BE2C (cell line): ENCODE measurements around the gene TMPRSS15.

ENCODE experiments used
- DNase-seq: peaks from one replicate; pipeline ENCODE4 v3.0.0-alpha.2; 2020
- H3K27me3 ChIP-seq: fragments of 250-450 bp; sonication (Bioruptor Pico); 2 replicates; pipeline ENCODE4 v1.5.1; 2020; ENCODE audit warnings: mild to moderate bottlenecking
- H3K36me3 ChIP-seq: fragments of 250-450 bp; sonication (Bioruptor Pico); 2 replicates; pipeline ENCODE4 v1.5.1; 2020; ENCODE audit warnings: mild to moderate bottlenecking
- H3K4me1 ChIP-seq: fragments of 250-450 bp; sonication (Bioruptor Pico); 2 replicates; pipeline ENCODE4 v1.5.1; 2020
- H3K4me3 ChIP-seq: 2 replicates; pipeline ENCODE4 v1.5.1; 2011; ENCODE audit warnings: low read depth, low read length
- H3K9me3 ChIP-seq: fragments of 250-450 bp; sonication (Bioruptor Pico); 2 replicates; pipeline ENCODE4 v1.5.1; 2020
- TF ChIP-seq, protein P1 (sequence below): IDR thresholded peaks from 2 replicates; pipeline ENCODE4 v1.5.1; 2012; ENCODE audit warnings: mild to moderate bottlenecking, low read depth, low read length

Gene TMPRSS15

DNA sequence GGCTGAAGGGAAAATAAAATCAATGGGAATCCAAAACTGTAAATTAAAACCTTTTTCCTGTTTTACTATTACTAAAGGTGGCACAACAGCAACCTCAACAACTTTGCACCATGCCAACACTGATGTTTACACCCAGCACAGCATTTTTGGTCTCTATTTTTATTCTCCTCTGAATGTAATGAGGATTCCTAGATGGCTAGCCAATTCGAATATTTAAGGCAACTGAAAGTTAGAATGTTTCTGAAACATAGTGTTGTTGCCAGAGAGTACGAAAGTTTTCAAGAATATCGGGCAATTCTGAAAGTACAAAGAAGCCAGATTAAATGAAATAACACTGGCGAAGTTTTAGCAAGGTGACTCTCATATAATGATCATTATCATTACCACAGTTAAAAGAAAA is 118.2 kb downstream of the TMPRSS15 start:
- H3K4me1 ChIP-seq: no peaks in the 10 kb centered on the region
- no peak overlapping the region for H3K4me3 ChIP-seq
- TF ChIP-seq, protein P1, sequence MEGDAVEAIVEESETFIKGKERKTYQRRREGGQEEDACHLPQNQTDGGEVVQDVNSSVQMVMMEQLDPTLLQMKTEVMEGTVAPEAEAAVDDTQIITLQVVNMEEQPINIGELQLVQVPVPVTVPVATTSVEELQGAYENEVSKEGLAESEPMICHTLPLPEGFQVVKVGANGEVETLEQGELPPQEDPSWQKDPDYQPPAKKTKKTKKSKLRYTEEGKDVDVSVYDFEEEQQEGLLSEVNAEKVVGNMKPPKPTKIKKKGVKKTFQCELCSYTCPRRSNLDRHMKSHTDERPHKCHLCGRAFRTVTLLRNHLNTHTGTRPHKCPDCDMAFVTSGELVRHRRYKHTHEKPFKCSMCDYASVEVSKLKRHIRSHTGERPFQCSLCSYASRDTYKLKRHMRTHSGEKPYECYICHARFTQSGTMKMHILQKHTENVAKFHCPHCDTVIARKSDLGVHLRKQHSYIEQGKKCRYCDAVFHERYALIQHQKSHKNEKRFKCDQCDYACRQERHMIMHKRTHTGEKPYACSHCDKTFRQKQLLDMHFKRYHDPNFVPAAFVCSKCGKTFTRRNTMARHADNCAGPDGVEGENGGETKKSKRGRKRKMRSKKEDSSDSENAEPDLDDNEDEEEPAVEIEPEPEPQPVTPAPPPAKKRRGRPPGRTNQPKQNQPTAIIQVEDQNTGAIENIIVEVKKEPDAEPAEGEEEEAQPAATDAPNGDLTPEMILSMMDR: no peak

DNA sequence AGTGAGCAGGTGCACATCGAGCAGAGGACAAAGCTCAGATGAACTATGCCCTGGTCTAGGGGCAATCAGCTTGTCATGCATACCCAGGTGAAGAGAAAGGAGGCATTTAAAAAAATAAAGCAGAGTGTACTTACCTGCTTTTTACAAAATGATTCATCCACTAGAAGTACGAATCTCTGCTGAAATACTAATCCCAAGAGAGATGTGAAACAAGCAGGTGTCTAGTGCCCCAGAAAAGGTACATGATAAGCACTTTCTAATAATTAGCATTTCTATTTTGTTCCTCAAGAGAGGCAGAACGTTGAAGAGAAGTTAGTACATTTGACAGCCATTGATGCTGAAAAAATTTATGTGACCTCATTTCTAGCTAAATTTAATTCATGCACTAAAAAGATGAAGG is 127.8 kb downstream of the TMPRSS15 start:
- Histone ChIP-seq H3K4me3 (no peak overlapping the region), H3K9me3 (no peaks in the 10 kb centered on the region), H3K36me3 (no peaks in the 10 kb centered on the region), H3K4me1 (no peaks in the 10 kb centered on the region), H3K27me3 (no peaks in the 10 kb centered on the region)
- TF ChIP-seq, protein P1: no peak
- DNase-seq: no peak

More for the DNA sequence above, 118.2 kb downstream of the TMPRSS15 start:
- no peak for DNase-seq
- Histone ChIP-seq H3K36me3 (no peaks in the 10 kb centered on the region), H3K9me3 (no peaks in the 10 kb centered on the region), H3K27me3 (no peaks in the 10 kb centered on the region)

DNA sequence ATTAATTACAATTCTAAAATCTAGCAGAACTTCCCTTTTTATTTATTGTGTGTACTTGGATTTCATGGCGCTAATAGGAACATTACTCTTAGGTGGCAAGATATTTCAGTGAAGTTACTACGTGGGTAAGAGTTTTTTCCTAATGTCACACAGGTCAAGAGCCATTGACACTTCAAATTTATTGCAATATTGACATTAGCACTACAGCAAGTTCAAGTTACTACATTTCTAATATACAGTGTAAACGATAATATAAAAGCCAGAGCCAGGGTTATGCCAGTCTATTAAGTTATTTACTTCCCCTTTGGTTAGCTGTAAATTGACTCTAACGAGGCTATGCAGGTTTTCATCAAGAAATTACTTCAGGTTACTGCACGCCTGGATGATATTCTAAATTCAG is 129.2 kb downstream of the TMPRSS15 start:
- TF ChIP-seq, protein P1: no peak

DNA sequence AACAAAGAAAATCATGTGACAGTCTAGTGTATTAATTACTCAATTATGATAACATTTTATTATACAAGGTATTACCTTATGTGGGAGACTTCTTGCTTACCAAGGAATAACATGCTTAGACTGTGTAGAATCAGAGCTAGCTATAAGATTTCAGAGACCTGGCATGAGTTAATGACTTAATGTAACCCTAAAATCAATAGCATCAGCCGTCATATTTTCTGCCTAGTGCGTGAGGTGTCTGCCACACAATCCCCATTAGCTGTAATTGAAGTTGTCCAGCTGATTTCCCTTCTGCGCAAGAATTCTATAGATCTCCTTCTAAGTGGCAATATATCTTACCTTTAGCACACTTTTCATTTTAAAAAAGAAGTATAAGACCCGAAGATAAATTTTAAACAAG is 130.2 kb downstream of the TMPRSS15 start:
- H3K9me3 ChIP-seq: no peaks in the 10 kb centered on the region
- no peaks in the 10 kb centered on the region for H3K36me3 ChIP-seq
- no peaks in the 10 kb centered on the region for H3K4me1 ChIP-seq

More for the DNA sequence above, 129.2 kb downstream of the TMPRSS15 start:
- Histone ChIP-seq H3K27me3 (no peaks in the 10 kb centered on the region), H3K36me3 (no peaks in the 10 kb centered on the region), H3K9me3 (no peaks in the 10 kb centered on the region), H3K4me3 (no peak overlapping the region), H3K4me1 (no peaks in the 10 kb centered on the region)
- DNase-seq: no peak

DNA sequence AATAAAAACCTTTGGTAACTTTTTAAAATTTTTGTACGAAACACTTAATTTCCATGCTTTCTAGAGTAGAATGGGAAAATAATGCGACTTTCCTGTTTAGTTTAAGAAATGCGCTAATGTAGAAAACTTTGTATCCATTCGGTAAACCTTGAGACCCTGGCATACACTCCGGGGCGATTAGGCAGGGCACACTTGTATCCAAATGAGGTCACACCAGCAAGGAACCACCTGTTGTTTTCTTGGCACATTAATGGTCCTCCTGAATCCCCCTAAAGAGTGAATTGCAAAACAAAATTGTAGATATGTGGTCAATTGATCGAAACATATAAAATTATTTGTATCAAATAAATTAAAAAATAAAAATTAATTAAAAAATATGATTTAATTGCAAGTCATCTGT is 133.7 kb downstream of the TMPRSS15 start:
- Histone ChIP-seq H3K9me3 (no peaks in the 10 kb centered on the region), H3K4me3 (no peak overlapping the region), H3K27me3 (no peaks in the 10 kb centered on the region), H3K4me1 (no peaks in the 10 kb centered on the region), H3K36me3 (no peaks in the 10 kb centered on the region)
- TF ChIP-seq, protein P1: no peak
- no peak for DNase-seq

More for the DNA sequence above, 130.2 kb downstream of the TMPRSS15 start:
- no peak for DNase-seq
- TF ChIP-seq, protein P1: no peak
- H3K4me3 ChIP-seq: no peak overlapping the region
- no peaks in the 10 kb centered on the region for H3K27me3 ChIP-seq

DNA sequence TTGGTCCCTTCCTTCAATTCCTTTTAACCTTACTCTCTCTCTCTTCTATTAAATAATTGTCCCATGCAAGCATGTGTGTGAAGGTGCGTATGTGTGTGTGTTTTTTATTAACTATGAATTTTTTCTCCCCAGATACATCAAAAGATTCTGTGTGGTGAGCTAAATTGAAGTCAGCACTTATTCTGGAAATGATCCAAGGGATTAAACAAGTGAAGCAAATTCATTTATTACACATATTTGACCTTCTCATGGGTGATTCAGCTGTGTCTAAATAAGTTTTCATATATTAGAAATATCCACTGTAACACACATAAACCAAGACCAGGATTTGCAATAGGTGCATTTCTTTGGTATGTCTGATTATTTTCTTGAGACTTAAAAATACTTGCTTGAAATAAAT is 134.7 kb downstream of the TMPRSS15 start:
- Histone ChIP-seq H3K4me3 (no peak overlapping the region), H3K9me3 (no peaks in the 10 kb centered on the region), H3K4me1 (no peaks in the 10 kb centered on the region)

More for the DNA sequence above, 134.7 kb downstream of the TMPRSS15 start:
- no peak for DNase-seq
- no peaks in the 10 kb centered on the region for H3K36me3 ChIP-seq
- no peaks in the 10 kb centered on the region for H3K27me3 ChIP-seq
- TF ChIP-seq, protein P1: no peak
